Heart left ventricle (tissue), 16 donors: ENCODE data around the gene GPR155. TPM values are rescaled to one million over a fixed set of nuclear protein-coding genes. Genes with fewer than 3 reads are reported as not detected.
"Not testable (repeated sequence)": the region's sequence is repeated elsewhere in the genome, so short reads cannot be mapped to it uniquely, and the experiment has no call there.

ENCODE experiments used
- ATAC-seq, 4 donors: fragments of 200-7000 bp; cut with Tn5 transposase; one replicate each; pipeline ENCODE4 v1.9.1; 2020 to 2022; ENCODE audit warnings: moderate library complexity in 4 of 4, mild to moderate bottlenecking in 3 of 4, moderate number of reproducible peaks in 1 of 4
- DNase-seq, 5 donors: peaks; one replicate each; pipeline ENCODE4 v3.0.0-alpha.2; 2020
- H3K27ac ChIP-seq, 12 donors: fragments of 200-600 bp; sonication (generic) in 4 of 12; one replicate each; pipeline versions ENCODE4 v1.5.0 to v1.8.0; 2016 to 2022; ENCODE audit warnings: mild to moderate bottlenecking in 2 of 12
- H3K27me3 ChIP-seq, 9 donors: fragments of 200-600 bp; sonication (generic) in 2 of 9; one replicate each; pipeline versions ENCODE4 v1.5.1 to v1.8.0; 2016 to 2022; ENCODE audit warnings: mild to moderate bottlenecking in 3 of 9
- H3K36me3 ChIP-seq, 9 donors: fragments of 200-600 bp; sonication (generic) in 2 of 9; one replicate each; pipeline versions ENCODE4 v1.5.0 to v1.8.0; 2018 to 2022; ENCODE audit warnings: mild to moderate bottlenecking in 2 of 9
- H3K4me1 ChIP-seq, 12 donors: fragments of 200-600 bp; sonication (generic) in 4 of 12; one replicate each; pipeline versions ENCODE4 v1.5.0 to v1.8.0; 2016 to 2022; ENCODE audit warnings: mild to moderate bottlenecking in 3 of 12
- H3K4me3 ChIP-seq, 12 donors: fragments of 200-600 bp; sonication (generic) in 4 of 12; one replicate each; pipeline versions ENCODE4 v1.5.0 to v1.8.0; 2017 to 2022; ENCODE audit warnings: mild to moderate bottlenecking in 9 of 12, moderate library complexity in 4 of 12
- H3K9me3 ChIP-seq, 12 donors: fragments of 200-600 bp; sonication (generic) in 4 of 12; one replicate each; pipeline versions ENCODE4 v1.5.0 to v1.8.0; 2016 to 2022; ENCODE audit warnings: mild to moderate bottlenecking in 1 of 12
- CTCF ChIP-seq, 12 donors: fragments of 200-600 bp; sonication (generic) in 4 of 12; IDR thresholded peaks; one replicate each; pipeline versions ENCODE4 v1.5.0 to v1.8.0; 2018 to 2022; ENCODE audit warnings: antibody characterized with exemption in 12 of 12, mild to moderate bottlenecking in 5 of 12
- POLR2A ChIP-seq, 2 donors: fragments of 450-650 bp; IDR thresholded peaks; one replicate each; pipeline ENCODE4 v1.6.1; 2017; ENCODE audit warnings: antibody characterized with exemption in 2 of 2, mild to moderate bottlenecking in 2 of 2, moderate library complexity in 2 of 2
- WGBS, 4 donors: extraction: QIAGEN DNeasy Blood & Tissue Kit in 2 of 4; methylation state at CpG; one replicate each; pipeline versions ENCODE4 v1.1.5 to v1.1.7; 2013 to 2018; 5-methylcytosine and 5-hydroxymethylcytosine counted together
- intact Hi-C, 10 donors: fragments of 100-400 bp; cut with DNase I; formaldehyde crosslinking; loops; one replicate each; pipeline versions ENCODE4 v1.11.1 to v1.14.2; 2022
- polyA plus RNA-seq, 2 donors: library from polyadenylated mRNA; stranded (reverse); fragments of 200-250 nt; gene quantifications; one replicate each; pipeline ENCODE4 v1.2.3, GENCODE V29; 2013
- total RNA-seq, 9 donors: library from RNA; depleted of rRNA in 2 of 9; stranded (reverse); fragments of >200 nt in 2 of 9; fragmentation: NEBNext Ultra II Directional in 3 of 9; extraction: Animal tissue kit (Norgen Biotek cat#: 25700) in 3 of 9; gene quantifications; one replicate each; pipeline versions ENCODE4 v1.1.0 to v1.2.4, GENCODE V29; 2016 to 2023
- donor health status: ischemic (EF 13 %, LVEDD 7.1; RV severe dilation, severe dysfunction).
- donor health status: healthy with polysubstance abuse.
- donor health status: DM: no; HTN: yes; CAD: no.
- donor health status: DM: no; HTN: no; CAD: no.
- donor health status: ischemic (EF 25% LVEDD 6.9; RV normal size, moderate dysfunction).
- donor health status: ischemic (EF 25% LVEDD 5.7; RV mildly dilated, moderate dysfunction).
- donor health status: healthy.
- donor health status: DM: yes; HTN: yes; CAD: no.
- donor health status: ischemic (EF 35%, LVEDD 5.7; RV mildly dilated, moderate dysfunction).
- donor health status: nonischemic (EF 11% LVEDD 7.7; RV severe dilation, severe dysfunction).
- donor health status: DM: yes; HTN: yes; CAD: no.
- donor health status: PGD.
- donor health status: ischemic (EF 29% LVEDD 5.4; RV normal size, mild dysfunction).
- donor health status: nonischemic (EF 23%, LVEDD 6.1; RV moderate dilation, normal function).

The GPR155 gene
- total and polyA plus RNA-seq, 11 donors, result 3.5 to 21.3 (median 16.0) TPM

GRCh38 chr2:174395284-174395968 lies 91.4 kb downstream of the GPR155 start, which contains the start of gene SCRN3:
Gene SCRN3 (plus strand): TSS chr2:174395730. CDS start chr2:174398284, 2,554 bp downstream.
- intact Hi-C loops, result no loop called here

GRCh38 chr2:174392706-174393105 lies 94.1 kb downstream of the GPR155 start:
- no peaks in the 10 kb centered on the region for H3K27me3 ChIP-seq
- intact Hi-C loops, result no loop called here
- no peak for TF ChIP-seq POLR2A (IDR thresholded peaks at IDR 0.05)
- TF ChIP-seq CTCF (IDR thresholded peaks at IDR 0.05), result no peak
- DNase-seq (no peak), ATAC-seq (no peak)
- no peak overlapping the region for H3K4me3 ChIP-seq
- peaks cover 0 to 25% (median 19%) of the 10 kb centered on the region in 9 donors for H3K36me3 ChIP-seq
- H3K9me3 ChIP-seq, result no peaks in the 10 kb centered on the region
- no peak overlapping the region for H3K27ac ChIP-seq
- H3K4me1 ChIP-seq, result peaks cover 10 to 44% (median 29%) of the 10 kb centered on the region in 12 donors

More at GRCh38 chr2:174395284-174395968, 91.4 kb downstream of the GPR155 start, which contains the start of gene SCRN3:
- Histone ChIP-seq H3K4me1 (peaks cover 10 to 39% (median 27%) of the 10 kb centered on the region in 12 donors), H3K36me3 (peaks cover 0 to 26% (median 14%) of the 10 kb centered on the region in 9 donors), H3K27ac (peak within 1 kb of the TSS; percentile 56 to 92 (median 84)), H3K27me3 (no peaks in the 10 kb centered on the region), H3K4me3 (peak within 1 kb of the TSS; percentile 24 to 92 (median 84)), H3K9me3 (no peaks in the 10 kb centered on the region)
- ATAC-seq (peak; percentile 87 to 97 (median 95)), DNase-seq (peak; percentile 76 to 81 (median 77))
- TF ChIP-seq CTCF (IDR thresholded peaks at IDR 0.05), result no peak
- TF ChIP-seq POLR2A (IDR thresholded peaks at IDR 0.05), result peak in 1 of 2 donors; percentile 24
- 0 to 1% (median 0%) methylated on average over 28 to 35 of the region's 35 CpGs for WGBS, 4 donors

- DNase-seq, H3K27ac ChIP-seq, H3K4me3 ChIP-seq, ATAC-seq, intact Hi-C loops, H3K9me3 ChIP-seq, H3K27me3 ChIP-seq: not testable (repeated sequence)
- WGBS, 4 donors, result 96 to 100% (median 99%) methylated on average over 3 of the region's 3 CpGs
- H3K4me1 ChIP-seq, result peaks cover 10 to 38% (median 21%) of the 10 kb centered on the region in 12 donors
- H3K36me3 ChIP-seq, result peaks cover 0 to 49% (median 43%) of the 10 kb centered on the region in 9 donors
Observed at GRCh38 chr2:174390303-174390702, 96.5 kb downstream of the GPR155 start.

- Histone ChIP-seq H3K36me3 (peaks cover 0 to 57% (median 48%) of the 10 kb centered on the region in 9 donors), H3K27ac (no peak overlapping the region), H3K9me3 (no peaks in the 10 kb centered on the region), H3K4me1 (peaks cover 8 to 35% (median 19%) of the 10 kb centered on the region in 12 donors), H3K27me3 (no peaks in the 10 kb centered on the region), H3K4me3 (no peak overlapping the region)
- no peak for TF ChIP-seq POLR2A (IDR thresholded peaks at IDR 0.05)
- TF ChIP-seq CTCF (IDR thresholded peaks at IDR 0.05), result no peak
- whole genome bisulfite sequencing, 4 donors, result 69 to 85% (median 83%) methylated on average over 6 of the region's 6 CpGs
- ATAC-seq, result no peak
- no peak for DNase-seq
- intact Hi-C loops, result no loop called here
Observed at GRCh38 chr2:174389542-174389941, 97.3 kb downstream of the GPR155 start.

- intact Hi-C loops, H3K27ac ChIP-seq, H3K4me3 ChIP-seq, H3K27me3 ChIP-seq, DNase-seq, H3K9me3 ChIP-seq, ATAC-seq: not testable (repeated sequence)
- Histone ChIP-seq H3K4me1 (peaks cover 0 to 27% (median 12%) of the 10 kb centered on the region in 12 donors), H3K36me3 (peaks cover 0 to 65% (median 57%) of the 10 kb centered on the region in 9 donors)
- WGBS, 4 donors, result 91 to 98% (median 95%) methylated on average over 3 of the region's 3 CpGs
Observed at GRCh38 chr2:174388706-174389105, 98.1 kb downstream of the GPR155 start.
